HG03457 (cell line): ENCODE measurements around the gene SLFNL1.

ENCODE experiments used
- ATAC-seq: cut with Tn5 transposase; IDR thresholded peaks from one replicate; pipeline ENCODE4 v1.9.1; 2021; ENCODE audit warnings: moderate number of reproducible peaks; ENCODE audit not compliant: unreplicated experiment

SLFNL1 gene

DNA sequence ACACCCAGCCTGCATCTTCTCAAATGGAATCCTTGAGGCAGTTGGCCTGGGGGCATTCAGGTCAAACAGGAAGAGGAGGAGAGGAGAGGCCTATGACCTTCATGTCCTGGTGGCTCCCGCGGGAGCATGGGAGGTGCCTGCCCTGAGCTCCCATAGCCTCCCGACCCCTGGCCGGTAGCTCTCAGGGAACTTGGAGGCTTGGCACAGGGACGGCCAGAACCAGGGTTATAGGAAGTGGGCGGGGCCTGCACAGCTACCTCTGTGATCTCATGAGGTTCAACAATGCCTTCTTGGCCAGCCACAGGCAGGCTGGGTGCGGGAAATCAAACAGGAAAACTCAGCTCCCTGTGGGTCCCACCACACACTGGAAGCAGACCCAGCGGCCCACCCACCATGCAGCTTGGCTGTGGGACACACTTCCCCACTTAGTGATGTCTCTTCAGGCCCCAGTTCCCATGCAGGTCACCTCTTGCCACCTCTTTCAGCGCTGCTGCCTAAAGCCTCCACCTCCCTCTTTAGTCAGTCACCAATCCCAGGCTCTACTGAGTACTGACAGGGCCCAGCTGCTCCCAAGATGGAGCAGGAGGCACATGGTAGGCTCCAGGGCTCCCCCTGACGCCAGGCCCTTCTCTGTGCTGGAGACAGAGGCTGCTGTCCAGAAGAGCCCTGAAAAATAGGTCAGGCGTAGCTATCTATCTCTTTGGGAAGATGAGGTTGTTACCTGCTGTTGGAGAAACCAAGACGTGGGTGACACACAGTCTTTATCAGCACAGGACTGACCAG, at the start of gene SLFNL1:
TSS of gene SLFNL1 (minus strand) at position 200 of the 783 bp plus-strand sequence. CDS start 1,065 bp downstream, outside the sequence.
- no peak for ATAC-seq

DNA sequence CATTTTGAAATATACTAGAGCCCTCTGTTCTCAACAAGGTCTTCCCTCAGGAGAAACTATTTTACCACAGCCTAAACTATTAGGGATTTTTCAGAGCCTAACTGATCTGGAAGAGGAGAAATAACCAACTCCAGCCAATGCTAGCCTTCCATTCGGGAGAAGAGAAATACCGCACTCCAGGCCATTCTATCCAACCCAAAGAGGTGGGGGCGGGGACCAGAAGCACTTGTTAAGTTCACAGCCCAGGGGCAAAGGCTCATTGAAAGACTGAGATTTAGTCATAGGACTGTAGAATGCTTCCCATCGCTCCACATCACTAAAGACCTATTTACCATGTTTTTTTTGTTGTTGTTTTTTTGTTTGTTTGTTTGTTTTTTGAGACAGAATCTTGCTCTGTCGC, 35.4 kb upstream of the SLFNL1 start:
- ATAC-seq = no peak

DNA sequence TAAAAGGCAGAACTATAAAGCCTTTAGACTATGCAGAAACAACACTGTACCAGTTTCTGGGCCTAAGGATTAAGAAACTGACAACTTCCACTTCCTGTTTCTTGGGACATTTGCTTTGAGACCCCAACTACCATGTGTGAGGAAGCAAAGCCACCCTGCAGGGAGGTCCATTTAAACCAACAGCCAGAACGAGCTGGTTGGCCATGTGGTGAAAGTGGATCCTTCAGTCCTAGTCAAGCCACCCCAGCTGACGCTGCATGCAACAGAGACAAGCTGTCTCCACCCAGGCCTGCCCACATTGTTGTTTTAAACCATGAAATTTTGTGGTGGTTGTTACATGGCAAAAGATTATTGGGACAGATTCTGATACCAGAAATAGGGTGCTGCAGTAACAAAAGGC, 31.8 kb upstream of the SLFNL1 start:
- ATAC-seq = no peak

DNA sequence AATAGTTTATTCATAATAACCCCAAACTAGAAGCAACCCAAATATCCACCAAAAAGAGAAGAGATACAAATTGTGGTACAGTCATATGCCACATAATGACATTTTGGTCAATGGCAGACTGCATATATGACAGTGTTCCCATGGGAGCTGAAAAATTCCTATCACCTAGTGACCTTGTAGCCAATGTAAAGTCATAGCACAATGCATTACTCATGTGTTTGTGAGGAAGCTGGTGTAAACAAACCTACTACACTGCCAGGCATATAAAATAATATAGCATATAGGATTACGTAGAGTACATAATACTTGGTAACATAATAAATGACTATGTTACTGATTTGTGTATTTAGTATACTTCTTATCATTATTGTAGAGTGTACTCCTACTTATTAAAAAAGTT, 29.5 kb upstream of the SLFNL1 start:
- ATAC-seq = no peak

DNA sequence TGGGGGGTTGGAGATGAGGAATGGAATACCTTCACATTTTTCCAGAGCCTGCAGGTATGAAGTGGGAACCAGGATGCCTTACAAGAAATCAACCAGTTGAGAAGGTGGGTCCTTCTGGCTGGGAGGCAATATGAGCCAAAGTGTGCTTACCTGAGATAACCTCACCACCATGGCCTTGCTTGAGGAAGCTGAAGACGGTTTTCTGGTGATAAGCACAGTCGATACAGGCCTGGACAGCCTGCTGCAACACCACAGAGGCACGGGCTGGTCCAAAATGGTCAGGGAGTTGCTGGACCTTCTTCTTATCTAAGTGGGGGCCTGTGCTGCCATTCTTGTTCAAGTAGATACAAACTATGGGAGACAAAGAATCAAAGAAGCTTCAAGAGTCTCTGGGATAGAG, 27.0 kb upstream of the SLFNL1 start:
- ATAC-seq = no peak

DNA sequence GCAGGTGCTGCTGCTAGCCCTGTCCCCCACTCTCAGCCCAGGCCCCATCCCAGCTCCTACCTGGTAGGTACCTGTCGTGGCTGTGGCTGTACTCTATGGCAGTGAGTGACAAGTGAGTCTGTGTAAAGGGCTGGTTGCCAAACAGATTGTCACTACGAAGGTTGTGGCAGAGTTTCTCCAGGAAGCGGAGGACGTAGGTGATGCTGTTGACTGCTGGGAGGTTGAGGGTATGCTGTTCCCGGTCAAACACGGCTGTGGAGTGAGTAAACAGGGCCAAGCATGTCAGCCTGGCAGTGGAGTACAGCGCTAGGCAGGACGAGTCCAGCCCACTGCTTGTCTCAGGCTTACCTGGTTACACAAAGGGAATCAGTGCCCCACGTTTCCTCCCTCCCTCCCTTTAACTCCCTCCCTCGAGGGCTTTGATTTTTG, 24.8 kb upstream of the SLFNL1 start:
- no peak for ATAC-seq

DNA sequence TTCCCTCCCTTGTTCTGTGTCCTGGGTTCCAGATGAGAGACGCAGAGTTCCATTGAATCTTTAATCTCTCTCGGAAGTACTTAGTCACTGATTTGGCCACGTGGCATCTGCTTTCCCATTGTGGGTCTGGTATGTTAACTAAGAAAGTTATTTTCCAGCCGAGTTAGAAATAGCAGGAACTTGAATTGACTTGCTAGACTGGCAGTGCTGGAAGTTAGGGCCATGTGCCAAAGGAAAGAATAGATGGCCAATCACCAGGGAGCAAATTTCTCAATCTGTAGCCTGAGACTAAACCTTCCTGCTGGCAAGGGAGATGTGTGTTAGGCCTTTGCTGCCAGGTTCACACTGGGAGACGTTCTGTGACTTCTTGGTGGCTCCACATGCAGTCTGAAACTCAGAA, 24.2 kb upstream of the SLFNL1 start:
- ATAC-seq = no peak

DNA sequence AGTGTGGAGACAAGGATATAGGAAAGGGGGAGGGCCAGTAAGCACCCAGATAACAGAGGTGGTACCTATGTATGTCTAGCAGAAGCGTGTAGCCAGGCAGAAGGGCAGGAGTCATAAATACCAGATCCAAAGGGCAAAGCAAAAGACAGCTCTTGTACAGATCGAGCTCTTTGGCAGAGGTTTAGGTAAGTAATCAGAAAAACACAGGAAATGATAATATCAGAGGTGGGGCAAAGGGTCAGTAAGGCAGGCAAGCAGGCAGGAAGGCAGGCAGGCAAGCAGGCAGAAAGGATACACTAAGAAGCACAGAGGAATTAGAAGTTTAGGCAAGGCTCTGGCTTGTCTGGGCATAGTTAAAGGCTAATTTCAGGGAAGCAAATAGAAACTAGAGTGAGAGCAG, 22.7 kb upstream of the SLFNL1 start:
- ATAC-seq = no peak

DNA sequence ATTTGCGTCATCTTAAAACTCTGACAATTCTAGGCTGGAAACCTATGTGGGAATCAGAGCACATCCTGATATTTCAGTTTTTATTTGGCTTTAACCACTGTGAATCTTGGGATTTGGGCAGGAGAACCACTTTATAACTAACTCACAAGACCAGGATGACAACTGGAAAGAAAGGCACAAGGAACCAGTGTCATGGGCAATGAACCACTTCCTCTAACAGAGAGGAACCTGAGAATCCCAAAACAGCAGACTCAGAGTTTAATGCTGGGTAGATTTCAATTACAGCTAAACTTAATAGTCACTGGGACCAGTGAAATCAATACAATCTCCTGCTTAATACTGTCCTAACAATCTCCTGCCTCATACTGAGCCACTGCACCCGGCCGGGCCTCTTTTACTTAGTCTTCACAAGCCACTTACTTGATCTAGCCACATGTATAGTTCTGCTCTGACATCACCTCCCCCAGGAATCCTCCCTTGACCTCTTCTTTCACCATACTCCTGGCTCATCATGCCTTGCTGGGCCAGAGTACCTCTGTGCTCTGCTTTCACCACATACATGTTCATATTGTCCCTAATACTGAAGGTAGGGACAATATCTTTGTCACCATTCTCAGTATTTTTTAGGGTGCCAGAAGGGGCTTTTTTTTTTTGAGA, 20.2 kb upstream of the SLFNL1 start:
- ATAC-seq = no peak

DNA sequence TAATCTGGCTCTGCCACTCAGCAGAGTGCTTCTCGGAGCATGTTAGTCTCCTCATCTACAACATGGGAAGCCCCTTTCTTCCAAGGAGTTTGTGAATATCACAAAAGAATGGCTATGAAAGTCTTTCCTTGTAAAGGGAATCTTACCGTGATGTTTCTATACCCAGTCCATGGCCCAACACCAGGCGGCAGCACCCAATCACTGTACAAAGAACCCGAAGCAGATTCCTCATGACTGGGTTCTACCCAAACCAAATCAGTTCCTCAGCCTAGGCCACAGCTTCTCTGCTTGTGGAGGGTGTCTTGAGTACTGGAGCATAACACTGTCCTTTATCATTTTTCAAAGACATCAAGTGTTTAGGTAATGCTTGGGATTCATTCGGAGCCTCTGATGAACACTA, 16.6 kb upstream of the SLFNL1 start:
- no peak for ATAC-seq

DNA sequence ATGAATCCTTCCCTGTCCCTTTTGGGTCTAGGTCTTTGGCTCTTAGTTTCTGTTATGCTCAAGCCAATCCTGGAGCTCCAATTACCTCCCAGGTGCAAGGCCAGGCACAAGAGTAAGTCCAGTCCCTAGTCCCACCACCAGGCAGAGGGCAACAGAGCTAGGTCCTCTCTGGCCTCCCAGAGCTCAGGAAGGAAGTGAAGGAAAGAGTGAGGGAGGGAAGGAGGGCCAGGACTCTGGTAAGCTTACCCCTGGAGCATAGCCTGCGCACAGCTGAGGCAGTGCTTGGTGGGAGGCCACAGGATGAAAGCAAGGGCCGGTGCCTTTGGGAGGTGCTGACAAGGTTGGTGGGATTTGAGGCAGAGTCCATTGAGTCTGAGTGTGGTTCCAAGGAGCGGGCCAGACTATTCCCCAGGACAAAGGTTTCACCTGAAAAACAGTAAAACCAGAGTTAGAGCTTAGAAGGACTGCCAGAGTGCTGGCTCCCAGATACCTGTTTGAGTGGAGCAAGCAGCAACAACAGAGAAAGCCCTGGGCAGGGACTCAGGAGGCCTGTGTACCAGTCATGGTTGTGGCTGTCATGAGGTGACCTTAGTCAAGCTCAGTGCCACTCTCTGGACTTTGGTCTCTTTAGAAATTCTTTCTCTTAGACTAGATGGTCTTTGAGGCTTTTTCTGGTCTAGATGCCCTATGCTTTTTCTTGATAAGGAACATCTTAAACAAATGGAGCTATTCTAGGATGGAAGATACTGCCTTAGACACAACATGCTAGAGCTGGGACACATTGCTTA, 15.8 kb upstream of the SLFNL1 start:
- ATAC-seq = no peak

DNA sequence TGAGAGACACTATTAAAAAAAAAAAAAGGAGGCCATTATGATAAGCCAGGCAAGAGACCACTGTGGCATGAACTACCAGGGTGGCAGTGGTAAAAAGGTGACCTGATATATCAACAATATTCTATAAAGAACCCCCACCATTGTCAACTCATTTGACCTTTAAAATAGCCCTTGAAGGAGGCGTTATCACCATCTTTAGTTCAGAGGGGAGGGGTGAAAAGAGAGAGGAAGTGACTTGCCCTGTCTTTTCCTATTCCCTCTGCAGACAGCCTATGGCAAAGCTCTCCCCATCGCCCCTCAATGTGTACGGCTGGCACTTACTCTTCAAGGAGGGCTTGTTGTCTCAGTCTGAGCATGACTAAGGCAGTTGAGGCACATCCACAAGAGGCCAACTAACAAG, 11.7 kb upstream of the SLFNL1 start:
- no peak for ATAC-seq

DNA sequence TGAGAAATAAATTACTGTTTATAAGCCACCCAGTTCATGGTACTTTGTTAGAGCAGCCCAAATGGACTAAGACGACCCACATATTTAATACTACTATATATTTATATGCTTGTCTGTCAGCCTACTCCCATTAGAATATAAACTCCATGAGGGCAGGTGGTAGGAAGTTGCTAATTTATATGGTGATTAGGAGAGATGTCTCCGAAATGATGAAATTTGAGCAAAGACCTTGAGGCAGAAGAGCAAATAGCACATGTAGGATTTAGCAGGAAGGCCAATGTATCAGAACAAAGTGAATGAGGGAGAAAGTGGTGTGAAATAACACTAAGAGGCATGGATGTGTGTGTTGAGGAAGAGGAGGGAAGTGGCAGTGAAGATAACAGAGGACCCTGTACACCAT, 10.6 kb upstream of the SLFNL1 start:
- ATAC-seq = no peak

DNA sequence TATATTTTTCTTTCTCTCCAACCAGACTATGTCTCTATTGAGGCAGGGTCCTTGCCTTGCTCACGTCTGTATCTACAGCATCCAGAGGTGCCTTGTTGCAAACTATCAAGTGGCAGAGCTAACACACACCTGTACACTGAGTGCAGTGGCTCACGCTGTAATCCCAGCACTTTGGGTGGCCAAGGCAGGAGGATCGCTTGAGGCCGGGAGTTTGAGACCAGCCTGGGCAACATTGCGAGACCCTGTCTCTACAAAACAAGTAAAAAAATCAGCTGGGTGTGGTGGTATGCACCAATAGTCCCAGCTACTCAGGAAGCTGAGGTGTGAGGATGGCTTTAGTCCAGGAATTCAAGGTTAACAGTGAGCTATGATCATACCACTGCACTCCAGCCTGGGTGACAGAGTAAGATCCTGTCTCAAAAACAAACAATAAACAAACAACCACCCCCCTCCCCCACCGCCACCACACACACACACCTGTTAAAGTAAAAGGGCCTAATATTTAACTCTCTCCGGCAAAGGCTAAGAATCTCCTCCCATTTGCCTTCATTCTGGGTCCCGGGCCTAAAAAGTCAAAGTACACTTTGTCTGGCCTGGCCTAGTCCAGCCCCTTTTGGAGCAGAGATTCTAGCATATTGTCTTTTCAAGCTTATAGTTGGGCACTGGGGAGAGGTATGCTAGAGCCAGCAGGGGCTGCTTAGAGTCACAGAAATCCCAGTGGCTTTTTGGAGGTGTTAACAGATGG, 9.5 kb upstream of the SLFNL1 start:
- ATAC-seq = no peak

DNA sequence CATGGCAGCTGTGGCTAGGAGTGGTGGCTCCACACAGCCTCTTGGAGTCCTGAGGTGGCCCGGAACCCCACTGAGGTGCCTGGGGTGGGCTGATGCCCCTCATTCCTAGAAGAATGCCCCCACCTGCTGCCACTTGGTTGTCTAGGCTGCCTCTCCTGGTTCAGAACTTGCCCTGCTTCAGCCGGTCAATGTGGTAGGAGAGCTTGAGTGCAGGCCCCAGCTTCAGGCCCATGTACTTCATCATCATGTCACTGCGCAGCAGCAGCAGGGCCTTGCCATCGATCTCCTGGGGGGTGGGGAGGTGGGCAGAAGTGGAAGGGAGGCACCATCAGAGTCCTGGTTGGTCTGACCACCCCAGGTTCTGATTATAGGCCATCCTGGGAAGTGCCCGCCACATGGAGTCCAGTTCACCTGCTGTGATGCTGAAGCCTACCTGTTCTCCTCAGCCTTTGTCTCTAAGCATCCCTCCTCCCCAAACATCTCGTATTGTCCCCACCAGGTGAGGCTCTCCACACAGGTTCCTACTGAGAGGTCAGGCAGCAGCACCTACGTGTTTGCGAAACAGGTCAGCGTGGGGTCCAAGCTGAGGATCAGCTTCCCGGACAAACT, 6.6 kb upstream of the SLFNL1 start:
- ATAC-seq = no peak

DNA sequence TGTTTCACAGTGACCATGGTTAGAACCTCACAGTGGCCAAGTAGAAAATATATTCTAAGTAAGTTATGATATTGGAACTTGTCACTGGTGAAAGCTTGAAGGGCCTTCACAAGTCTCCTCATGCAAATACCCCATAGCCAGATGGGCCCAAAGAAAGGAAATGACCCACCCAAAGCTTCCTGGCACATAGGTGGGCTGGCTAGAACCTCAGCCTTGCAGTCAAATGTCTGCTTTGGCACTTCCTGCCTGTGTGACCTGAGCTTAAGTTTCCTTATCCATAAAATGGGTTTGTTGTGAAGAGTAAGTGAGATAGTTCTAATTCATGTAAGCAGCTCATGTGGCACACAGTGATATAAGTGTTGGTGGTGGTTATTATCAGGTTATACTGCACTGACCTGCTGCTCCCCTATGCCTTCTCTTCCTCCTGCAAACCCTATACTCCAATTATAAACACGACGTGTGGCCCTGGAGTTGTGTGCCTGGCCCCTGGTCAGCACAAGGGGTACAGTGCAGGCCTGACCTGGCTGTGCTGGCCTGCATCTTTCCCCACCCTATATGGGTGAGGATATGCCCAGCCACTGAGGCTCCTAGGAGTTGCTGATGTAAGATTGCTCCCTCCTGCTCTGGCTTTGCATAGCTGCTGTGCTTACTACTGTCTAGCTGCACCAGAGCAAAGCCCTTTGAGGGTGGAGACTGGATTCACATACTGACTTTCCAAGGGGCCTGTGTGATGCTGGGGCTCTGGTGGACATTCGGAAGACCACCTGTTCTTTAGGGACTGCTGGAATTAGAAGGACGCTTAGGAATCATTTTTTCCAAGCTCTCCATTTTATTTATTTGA, 4.7 kb upstream of the SLFNL1 start:
- no peak for ATAC-seq

DNA sequence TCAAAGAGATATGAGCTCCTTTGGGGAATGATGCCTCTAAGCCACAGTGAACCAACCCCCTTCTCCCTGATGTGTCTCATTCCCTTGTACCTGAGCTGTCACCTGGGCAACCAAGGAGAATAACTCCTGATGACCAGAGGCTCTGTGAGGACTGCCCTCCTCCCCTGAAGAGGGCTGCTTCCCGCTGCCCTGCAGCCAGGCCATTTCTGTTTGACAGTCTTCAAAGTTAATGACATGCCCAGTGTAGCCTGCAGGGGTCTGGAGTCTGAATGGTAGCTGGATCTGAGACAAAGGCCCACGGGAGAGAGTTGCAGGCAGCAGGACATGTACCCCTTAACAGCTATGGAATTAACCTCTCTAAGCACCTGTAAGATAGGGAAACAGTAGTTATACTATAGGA, 3.4 kb upstream of the SLFNL1 start:
- ATAC-seq = no peak

DNA sequence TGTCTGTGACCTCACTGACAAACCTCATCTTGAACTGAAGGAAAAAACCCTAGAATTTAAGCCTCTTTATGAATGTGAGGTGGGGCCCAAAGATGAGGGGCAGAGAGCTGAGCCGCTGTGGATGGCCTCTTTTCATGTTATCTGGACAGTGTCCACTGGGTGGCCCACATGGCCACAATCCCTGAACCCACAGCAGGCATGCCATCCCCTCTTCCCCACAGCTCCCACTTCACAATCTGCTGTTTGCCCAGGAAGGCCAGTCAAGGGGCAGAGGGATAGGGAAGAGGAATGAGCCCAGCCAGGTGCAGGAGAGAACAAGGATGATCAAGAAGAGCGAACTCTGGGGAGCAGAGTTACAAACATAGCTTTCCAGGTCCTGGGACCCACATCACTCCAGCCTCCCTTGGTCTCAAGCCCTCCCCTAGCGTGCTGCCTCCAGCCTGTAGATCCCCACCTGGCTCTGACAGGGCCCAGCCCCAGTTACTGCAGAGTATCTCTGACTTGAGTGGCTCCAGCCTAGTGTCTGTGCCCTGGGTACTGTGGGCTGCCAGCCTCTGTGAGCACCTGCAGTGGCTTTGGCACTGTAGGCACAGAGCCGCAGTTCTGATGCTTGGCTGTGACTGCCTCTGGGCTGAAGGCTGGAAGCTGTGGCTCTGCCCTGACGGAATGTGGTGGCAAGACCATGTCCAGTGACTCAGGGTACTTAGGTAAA, 1.9 kb upstream of the SLFNL1 start:
- ATAC-seq = no peak

DNA sequence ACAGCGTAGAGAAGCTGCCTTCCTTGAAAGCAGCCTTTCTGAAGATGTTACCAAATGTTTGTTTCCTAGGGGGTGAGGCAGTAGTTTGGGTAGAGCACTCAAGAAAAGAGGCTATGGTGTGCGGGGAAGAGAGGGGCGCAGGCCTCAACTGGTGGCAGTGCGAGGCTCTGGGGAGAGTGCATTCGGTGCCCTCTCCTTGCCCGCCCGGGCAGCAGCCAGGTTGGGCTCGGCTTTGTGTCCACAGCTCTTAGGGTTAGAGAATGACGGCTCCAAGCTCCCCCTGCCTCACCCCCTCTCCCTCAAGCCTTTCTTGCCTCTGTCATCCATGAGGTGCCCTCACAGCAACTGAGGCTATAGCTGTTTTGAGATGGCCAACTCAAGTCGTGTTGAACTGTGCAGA, 899 bp upstream of the SLFNL1 start:
- ATAC-seq = no peak
